Trophoblast cell (in vitro differentiated cells and primary cell): Measurements from ENCODE around the gene DUSP19.

Source experiments
- DNase-seq, 2 donors: peaks; one replicate each; pipeline ENCODE4 v3.0.0-alpha.2; 2016
- H2AFZ ChIP-seq: 2 replicates; pipeline ENCODE4 v1.6.1; 2013; ENCODE audit warnings: low read length, moderate library complexity, mild to moderate bottlenecking; ENCODE audit not compliant: insufficient read depth, poor library complexity
- H2AK5ac ChIP-seq: 2 replicates; pipeline ENCODE4 v1.6.1; 2013; ENCODE audit warnings: mild to moderate bottlenecking, low read length
- H2BK120ac ChIP-seq: 2 replicates; pipeline ENCODE4 v1.6.1; 2013; ENCODE audit warnings: low read length, mild to moderate bottlenecking, moderate library complexity; ENCODE audit not compliant: insufficient read depth, poor library complexity
- H2BK12ac ChIP-seq: 2 replicates; pipeline ENCODE4 v1.6.1; 2013; ENCODE audit warnings: mild to moderate bottlenecking, low read length, moderate library complexity
- H2BK5ac ChIP-seq: 2 replicates; pipeline ENCODE4 v1.6.1; 2013; ENCODE audit warnings: low read length, low read depth, moderate library complexity, mild to moderate bottlenecking; ENCODE audit not compliant: poor library complexity
- H3K14ac ChIP-seq: 2 replicates; pipeline ENCODE4 v1.6.1; 2013; ENCODE audit warnings: mild to moderate bottlenecking, low read length
- H3K18ac ChIP-seq: 2 replicates; pipeline ENCODE4 v1.6.1; 2013; ENCODE audit warnings: mild to moderate bottlenecking, low read length
- H3K23ac ChIP-seq: 2 replicates; pipeline ENCODE4 v1.6.1; 2013; ENCODE audit warnings: low read length
- H3K27ac ChIP-seq: 2 replicates; pipeline ENCODE4 v1.5.1; 2013; ENCODE audit warnings: low read depth, mild to moderate bottlenecking, inconsistent platforms, low read length, moderate library complexity
- H3K27me3 ChIP-seq: 2 replicates; pipeline ENCODE4 v1.6.1; 2013; ENCODE audit warnings: inconsistent platforms, mild to moderate bottlenecking, low read length, moderate library complexity; ENCODE audit not compliant: insufficient read depth
- H3K36me3 ChIP-seq, 2 experiments: 1 replicate in 1 of 2; 2 replicates in 1 of 2; pipeline ENCODE4 v1.6.1; 2013; ENCODE audit warnings: low read length in 2 of 2, mild to moderate bottlenecking in 2 of 2, moderate library complexity in 1 of 2; ENCODE audit not compliant: insufficient read depth in 2 of 2, control insufficient read depth in 1 of 2
- H3K4ac ChIP-seq: 2 replicates; pipeline ENCODE4 v1.6.1; 2013; ENCODE audit warnings: low read depth, mild to moderate bottlenecking, low read length, moderate library complexity
- H3K4me1 ChIP-seq, 2 experiments: 1 replicate in 1 of 2; 2 replicates in 1 of 2; pipeline ENCODE4 v1.6.1; 2013; ENCODE audit warnings: low read length in 2 of 2, mild to moderate bottlenecking in 2 of 2, moderate library complexity in 1 of 2; ENCODE audit not compliant: insufficient read depth in 2 of 2, control insufficient read depth in 1 of 2
- H3K4me2 ChIP-seq: 2 replicates; pipeline ENCODE4 v1.6.1; 2013; ENCODE audit warnings: inconsistent platforms, mild to moderate bottlenecking, low read length, moderate library complexity
- H3K4me3 ChIP-seq: 2 replicates; pipeline ENCODE4 v1.5.1; 2013; ENCODE audit warnings: mild to moderate bottlenecking, low read depth, low read length, inconsistent platforms
- H3K79me1 ChIP-seq: one replicate; pipeline ENCODE4 v1.6.1; 2013; ENCODE audit warnings: low read length
- H3K79me2 ChIP-seq: 2 replicates; pipeline ENCODE4 v1.6.1; 2013; ENCODE audit warnings: low read length, mild to moderate bottlenecking; ENCODE audit not compliant: control insufficient read depth, insufficient read depth, poor library complexity
- H3K9ac ChIP-seq: 2 replicates; pipeline ENCODE4 v1.6.1; 2013; ENCODE audit warnings: mild to moderate bottlenecking, low read length
- H3K9me3 ChIP-seq: 2 replicates; pipeline ENCODE4 v1.6.1; 2013; ENCODE audit warnings: low read depth, mild to moderate bottlenecking, control low read depth, inconsistent platforms, low read length; ENCODE audit not compliant: insufficient read depth
- H4K12ac ChIP-seq: 2 replicates; pipeline ENCODE4 v1.6.1; 2013; ENCODE audit warnings: low read depth, mild to moderate bottlenecking, low read length, moderate library complexity
- H4K8ac ChIP-seq: 2 replicates; pipeline ENCODE4 v1.6.1; 2013; ENCODE audit warnings: low read depth, mild to moderate bottlenecking, low read length, moderate library complexity
- H4K91ac ChIP-seq: one replicate; pipeline ENCODE4 v1.6.1; 2013; ENCODE audit warnings: low read depth, mild to moderate bottlenecking, low read length, moderate library complexity
- WGBS: extraction: QIAGEN DNeasy Blood & Tissue Kit; methylation state at CpG from one replicate; pipeline ENCODE4 v1.1.7; 2013; ENCODE audit warnings: missing lambda C conversion rate; ENCODE audit not compliant: insufficient read length, insufficient coverage; ENCODE audit errors: extremely low coverage; 5-methylcytosine and 5-hydroxymethylcytosine counted together

The DUSP19 gene

GRCh38 chr2:183113630-183114029 lies 35.1 kb downstream of the DUSP19 start:
- H3K14ac ChIP-seq, result no peak overlapping the region
- no peaks in the 10 kb centered on the region for H3K79me2 ChIP-seq
- no peak overlapping the region for H2BK120ac ChIP-seq
- no peak overlapping the region for H3K9ac ChIP-seq
- no peaks in the 10 kb centered on the region for H3K9me3 ChIP-seq
- no peak overlapping the region for H2BK12ac ChIP-seq
- H3K36me3 ChIP-seq, result no peaks in the 10 kb centered on the region
- no peak overlapping the region for H2BK5ac ChIP-seq
- H2AFZ ChIP-seq, result no peak overlapping the region
- no peak overlapping the region for H2AK5ac ChIP-seq
- no peak overlapping the region for H3K27ac ChIP-seq
- H3K4me2 ChIP-seq, result no peak overlapping the region
- H3K18ac ChIP-seq, result no peak overlapping the region
- no peak overlapping the region for H3K4me3 ChIP-seq
- no peaks in the 10 kb centered on the region for H3K79me1 ChIP-seq
- no peak overlapping the region for H4K91ac ChIP-seq
- H4K12ac ChIP-seq, result no peak overlapping the region
- H3K4ac ChIP-seq, result no peak overlapping the region
- no CpG with 5 or more reads among the region's 2 CpGs for WGBS
- no peaks in the 10 kb centered on the region for H3K4me1 ChIP-seq
- no peak for DNase-seq
- no peak overlapping the region for H3K23ac ChIP-seq
- no peak overlapping the region for H4K8ac ChIP-seq
- H3K27me3 ChIP-seq, result no peaks in the 10 kb centered on the region

- H3K18ac ChIP-seq, result no peak overlapping the region
- DNase-seq, result no peak
- no peaks in the 10 kb centered on the region for H3K9me3 ChIP-seq
- H3K14ac ChIP-seq, result no peak overlapping the region
- no peak overlapping the region for H3K23ac ChIP-seq
- no peaks in the 10 kb centered on the region for H3K79me2 ChIP-seq
- no peak overlapping the region for H4K12ac ChIP-seq
- no peaks in the 10 kb centered on the region for H3K27me3 ChIP-seq
- no peak overlapping the region for H3K4me3 ChIP-seq
- no peaks in the 10 kb centered on the region for H3K79me1 ChIP-seq
- H2BK12ac ChIP-seq, result no peak overlapping the region
- no peaks in the 10 kb centered on the region for H3K4me1 ChIP-seq
- no peak overlapping the region for H3K4ac ChIP-seq
- no peak overlapping the region for H2AK5ac ChIP-seq
- no peak overlapping the region for H3K27ac ChIP-seq
- no CpG with 5 or more reads among the region's 3 CpGs for WGBS
- no peak overlapping the region for H2BK5ac ChIP-seq
- no peaks in the 10 kb centered on the region for H3K36me3 ChIP-seq
- H3K9ac ChIP-seq, result no peak overlapping the region
- H3K4me2 ChIP-seq, result no peak overlapping the region
- no peak overlapping the region for H2AFZ ChIP-seq
- H4K8ac ChIP-seq, result no peak overlapping the region
- H2BK120ac ChIP-seq, result no peak overlapping the region
- H4K91ac ChIP-seq, result no peak overlapping the region
Observed at GRCh38 chr2:183117226-183117625, 38.7 kb downstream of the DUSP19 start.

GRCh38 chr2:183123117-183123958 lies 44.8 kb downstream of the DUSP19 start:
- no CpG with 5 or more reads among the region's 17 CpGs for WGBS

GRCh38 chr2:183123959-183124221 lies 45.3 kb downstream of the DUSP19 start:
- no peaks in the 10 kb centered on the region for H3K9me3 ChIP-seq
- H3K4me3 ChIP-seq, result no peak overlapping the region
- DNase-seq, result no peak
- H4K8ac ChIP-seq, result peak overlapping the region; percentile 55
- H2AK5ac ChIP-seq, result no peak overlapping the region
- no peak overlapping the region for H2BK12ac ChIP-seq
- no peak overlapping the region for H2AFZ ChIP-seq
- H3K23ac ChIP-seq, result no peak overlapping the region
- H4K91ac ChIP-seq, result no peak overlapping the region
- no peaks in the 10 kb centered on the region for H3K36me3 ChIP-seq
- H3K27me3 ChIP-seq, result no peaks in the 10 kb centered on the region
- H3K4me1 ChIP-seq, result peaks cover 0 to 4% of the 10 kb centered on the region in 2 experiments
- H3K4me2 ChIP-seq, result peak overlapping the region; percentile 81
- H3K4ac ChIP-seq, result no peak overlapping the region
- H3K79me2 ChIP-seq, result peaks cover 2% of the 10 kb centered on the region
- no peak overlapping the region for H3K18ac ChIP-seq
- no peak overlapping the region for H4K12ac ChIP-seq
- H3K27ac ChIP-seq, result peak overlapping the region; percentile 42
- peaks cover 4% of the 10 kb centered on the region for H3K79me1 ChIP-seq
- WGBS, result no CpG with 5 or more reads among the region's 7 CpGs
- H3K14ac ChIP-seq, result no peak overlapping the region
- H2BK120ac ChIP-seq, result no peak overlapping the region
- no peak overlapping the region for H2BK5ac ChIP-seq
- H3K9ac ChIP-seq, result peak overlapping the region; percentile 77

More at GRCh38 chr2:183123117-183123958, 44.8 kb downstream of the DUSP19 start:
- Histone ChIP-seq H3K4me2 (peak overlapping the region; percentile 81), H4K12ac (no peak overlapping the region), H3K4me3 (no peak overlapping the region), H2AK5ac (no peak overlapping the region), H2BK12ac (no peak overlapping the region), H3K79me1 (peaks cover 4% of the 10 kb centered on the region), H3K9ac (no peak overlapping the region), H3K4ac (no peak overlapping the region), H2AFZ (no peak overlapping the region), H3K9me3 (no peaks in the 10 kb centered on the region), H4K8ac (peak overlapping the region; percentile 34), H3K4me1 (peaks cover 0 to 4% of the 10 kb centered on the region in 2 experiments), H3K27ac (no peak overlapping the region), H3K79me2 (peaks cover 2% of the 10 kb centered on the region), H3K14ac (no peak overlapping the region), H4K91ac (no peak overlapping the region), H3K27me3 (no peaks in the 10 kb centered on the region), H2BK5ac (no peak overlapping the region), H2BK120ac (no peak overlapping the region), H3K23ac (no peak overlapping the region), H3K18ac (no peak overlapping the region), H3K36me3 (no peaks in the 10 kb centered on the region)
- DNase-seq, result no peak
